Left lung (tissue), 10 donors: ENCODE data around the gene CEP43. TPM values are rescaled to one million over a fixed set of nuclear protein-coding genes. Genes with fewer than 3 reads are reported as not detected.

ENCODE experiments used
- ATAC-seq: fragments of 200-7000 bp; cut with Tn5 transposase; one replicate; pipeline ENCODE4 v1.9.1; 2020; ENCODE audit warnings: moderate library complexity
- DNase-seq, 4 donors: peaks; one replicate each; pipeline ENCODE4 v3.0.0-alpha.2; 2013 to 2020
- H3K27ac ChIP-seq, 2 donors: fragments of 200-600 bp; sonication (generic) in 1 of 2; one replicate each; pipeline versions ENCODE4 v1.5.0 to v1.8.0; 2020 to 2021
- H3K27me3 ChIP-seq, 2 donors: fragments of 200-600 bp; sonication (generic) in 1 of 2; one replicate each; pipeline versions ENCODE4 v1.5.0 to v1.8.0; 2020 to 2021
- H3K36me3 ChIP-seq, 2 donors: fragments of 200-600 bp; sonication (generic) in 1 of 2; one replicate each; pipeline versions ENCODE4 v1.5.0 to v1.8.0; 2020 to 2021
- H3K4me1 ChIP-seq, 2 donors: fragments of 200-600 bp; one replicate each; pipeline ENCODE4 v1.8.0; 2021
- H3K4me3 ChIP-seq, 2 donors: fragments of 200-600 bp; sonication (generic) in 1 of 2; one replicate each; pipeline versions ENCODE4 v1.5.0 to v1.8.0; 2020 to 2021; ENCODE audit warnings: mild to moderate bottlenecking in 1 of 2
- H3K9me3 ChIP-seq, 2 donors: fragments of 200-600 bp; sonication (generic) in 1 of 2; one replicate each; pipeline versions ENCODE4 v1.5.0 to v1.8.0; 2020 to 2021
- CTCF ChIP-seq, 2 donors: fragments of 200-600 bp; sonication (generic) in 1 of 2; IDR thresholded peaks; one replicate each; pipeline versions ENCODE4 v1.5.0 to v1.8.0; 2021; ENCODE audit warnings: antibody characterized with exemption in 2 of 2
- intact Hi-C, 2 donors: fragments of 100-400 bp; cut with DNase I; formaldehyde crosslinking; loops; one replicate each; pipeline versions ENCODE4 v1.11.2 to v1.14.2; 2022
- polyA plus RNA-seq, 6 donors: library from polyadenylated mRNA; unstranded; fragments of 120-200 nt; gene quantifications; one replicate each; pipeline ENCODE4 v1.2.1, GENCODE V29; 2013; ENCODE audit not compliant: insufficient read length in 6 of 6
- total RNA-seq, 2 donors: library from RNA; stranded (reverse); fragmentation: NEBNext Ultra II Directional; extraction: Animal tissue kit (Norgen Biotek cat#: 25700); gene quantifications; one replicate each; pipeline ENCODE4 v1.2.1, GENCODE V29; 2021
- donor health status: DM: no; HTN: yes; CAD: no.
- donor health status: DM: no; HTN: no; CAD: no.

The CEP43 gene
- total and polyA plus RNA-seq, 8 donors, result 15.3 to 50.6 (median 45.3) TPM

- Histone ChIP-seq H3K27me3 (no peaks in the 10 kb centered on the region), H3K9me3 (no peaks in the 10 kb centered on the region), H3K27ac (no peak overlapping the region), H3K4me3 (no peak overlapping the region), H3K36me3 (peaks cover 0 to 33% of the 10 kb centered on the region in 2 donors), H3K4me1 (no peaks in the 10 kb centered on the region)
- DNase-seq, result no peak
- ATAC-seq, result no peak
- intact Hi-C loops, result no loop called here
- no peak for TF ChIP-seq CTCF (IDR thresholded peaks at IDR 0.05)
Measured at GRCh38 chr6:167020206-167020605, 21.0 kb downstream of the CEP43 start.

GRCh38 chr6:167027308-167027707 lies 28.1 kb downstream of the CEP43 start:
- TF ChIP-seq CTCF (IDR thresholded peaks at IDR 0.05), result no peak
- H3K4me1 ChIP-seq, result no peaks in the 10 kb centered on the region
- H3K4me3 ChIP-seq, result no peak overlapping the region
- intact Hi-C loops, result no loop called here
- peaks cover 0 to 69% of the 10 kb centered on the region in 2 donors for H3K36me3 ChIP-seq
- no peaks in the 10 kb centered on the region for H3K27me3 ChIP-seq
- no peak for DNase-seq
- H3K27ac ChIP-seq, result no peak overlapping the region
- ATAC-seq, result no peak
- no peaks in the 10 kb centered on the region for H3K9me3 ChIP-seq

- no peak overlapping the region for H3K4me3 ChIP-seq
- H3K4me1 ChIP-seq, result no peaks in the 10 kb centered on the region
- TF ChIP-seq CTCF (IDR thresholded peaks at IDR 0.05), result no peak
- H3K9me3 ChIP-seq, result no peaks in the 10 kb centered on the region
- peaks cover 0 to 68% of the 10 kb centered on the region in 2 donors for H3K36me3 ChIP-seq
- ATAC-seq, result no peak
- DNase-seq, result no peak
- intact Hi-C loops, result no loop called here
- H3K27me3 ChIP-seq, result no peaks in the 10 kb centered on the region
- H3K27ac ChIP-seq, result no peak overlapping the region
Measured at GRCh38 chr6:167027772-167028171, 28.6 kb downstream of the CEP43 start.

- H3K36me3 ChIP-seq, result peaks cover 0 to 75% of the 10 kb centered on the region in 2 donors
- H3K27me3 ChIP-seq, result no peaks in the 10 kb centered on the region
- no peaks in the 10 kb centered on the region for H3K9me3 ChIP-seq
- no peak for ATAC-seq
- intact Hi-C loops, result no loop called here
- no peak for TF ChIP-seq CTCF (IDR thresholded peaks at IDR 0.05)
- H3K4me1 ChIP-seq, result no peaks in the 10 kb centered on the region
- no peak for DNase-seq
- no peak overlapping the region for H3K4me3 ChIP-seq
- H3K27ac ChIP-seq, result no peak overlapping the region
Measured at GRCh38 chr6:167030222-167031072, 31.2 kb downstream of the CEP43 start.

GRCh38 chr6:167031082-167031709 lies 32.0 kb downstream of the CEP43 start:
- Histone ChIP-seq H3K4me1 (no peaks in the 10 kb centered on the region), H3K9me3 (no peaks in the 10 kb centered on the region), H3K27me3 (no peaks in the 10 kb centered on the region), H3K4me3 (no peak overlapping the region), H3K36me3 (peaks cover 0 to 75% of the 10 kb centered on the region in 2 donors), H3K27ac (no peak overlapping the region)
- intact Hi-C loops, result no loop called here
- TF ChIP-seq CTCF (IDR thresholded peaks at IDR 0.05), result no peak
- ATAC-seq (peak; percentile 58), DNase-seq (no peak)
